Lower leg skin (tissue), 4 donors: ENCODE results near the gene NGLY1. TPM values are rescaled to one million over a fixed set of nuclear protein-coding genes. Genes with fewer than 3 reads are reported as not detected.

Experiments used
- DNase-seq, 2 donors: peaks; one replicate each; pipeline ENCODE4 v3.0.0-alpha.2; 2019; ENCODE audit warnings: low spot score in 2 of 2
- H3K4me3 ChIP-seq: fragments of 200-600 bp; sonication (generic); 2 replicates; pipeline ENCODE4 v1.5.1; 2017; ENCODE audit warnings: mild to moderate bottlenecking, low read depth; ENCODE audit not compliant: poor library complexity, severe bottlenecking
- CTCF ChIP-seq, 3 donors: fragments of 450-650 bp; IDR thresholded peaks; one replicate each; pipeline ENCODE4 v1.5.1; 2016; ENCODE audit warnings: antibody characterized with exemption in 3 of 3, mild to moderate bottlenecking in 3 of 3, moderate library complexity in 2 of 3
- POLR2A ChIP-seq, 2 donors: fragments of 450-650 bp; IDR thresholded peaks; one replicate each; pipeline ENCODE4 v1.6.1; 2016 to 2017; ENCODE audit warnings: antibody characterized with exemption in 2 of 2, mild to moderate bottlenecking in 1 of 2, moderate library complexity in 1 of 2
- WGBS, 2 donors: methylation state at CpG; one replicate each; pipeline ENCODE4 v1.1.5; 2018; 5-methylcytosine and 5-hydroxymethylcytosine counted together
- intact Hi-C: fragments of 100-400 bp; cut with DNase I; formaldehyde crosslinking; loops from one replicate; pipeline ENCODE4 v1.15.0; 2023; ENCODE audit warnings: low total_unique reads
- total RNA-seq, 4 donors: library from RNA; depleted of rRNA; stranded (reverse); fragments of >200 nt; gene quantifications; one replicate each; pipeline ENCODE4 v1.1.0, GENCODE V29; 2016

The NGLY1 gene
- total RNA-seq, 4 donors from 2014 or later = 10.2 to 21.1 (median 17.0) TPM

- H3K4me3 ChIP-seq = no peak overlapping the region
- TF ChIP-seq CTCF (IDR thresholded peaks at IDR 0.05) = no peak
- TF ChIP-seq POLR2A (IDR thresholded peaks at IDR 0.05) = no peak
- no peak for DNase-seq
- intact Hi-C loops = no loop called here
Measured at GRCh38 chr3:25728101-25728500, 55.1 kb downstream of the NGLY1 start.

GRCh38 chr3:25727316-25727715 lies 55.9 kb downstream of the NGLY1 start:
- intact Hi-C loops = no loop called here
- no peak overlapping the region for H3K4me3 ChIP-seq
- TF ChIP-seq POLR2A (IDR thresholded peaks at IDR 0.05) = no peak
- TF ChIP-seq CTCF (IDR thresholded peaks at IDR 0.05) = no peak
- 92 to 95% methylated on average over 6 of the region's 6 CpGs for WGBS, 2 donors
- no peak for DNase-seq

GRCh38 chr3:25725810-25726209 lies 57.4 kb downstream of the NGLY1 start:
- WGBS, 2 donors = 82 to 86% methylated on average over 3 of the region's 3 CpGs
- no peak overlapping the region for H3K4me3 ChIP-seq
- intact Hi-C loops = no loop called here
- no peak for DNase-seq
- TF ChIP-seq POLR2A (IDR thresholded peaks at IDR 0.05) (no peak), CTCF (IDR thresholded peaks at IDR 0.05) (no peak)

GRCh38 chr3:25724948-25725645 lies 58.1 kb downstream of the NGLY1 start:
- WGBS, 2 donors = 76 to 79% methylated on average over 2 of the region's 2 CpGs
- H3K4me3 ChIP-seq = no peak overlapping the region
- TF ChIP-seq POLR2A (IDR thresholded peaks at IDR 0.05) (no peak), CTCF (IDR thresholded peaks at IDR 0.05) (no peak)
- intact Hi-C loops = no loop called here
- DNase-seq = no peak

- intact Hi-C loops = no loop called here
- 95 to 98% methylated on average over 2 of the region's 2 CpGs for WGBS, 2 donors
- TF ChIP-seq CTCF (IDR thresholded peaks at IDR 0.05) = no peak
- no peak overlapping the region for H3K4me3 ChIP-seq
- DNase-seq = no peak
Measured at GRCh38 chr3:25723802-25724201, 59.4 kb downstream of the NGLY1 start.

- no peak overlapping the region for H3K4me3 ChIP-seq
- TF ChIP-seq POLR2A (IDR thresholded peaks at IDR 0.05) = no peak
- intact Hi-C loops = no loop called here
- 92 to 95% methylated on average over 1 of the region's 1 CpG for WGBS, 2 donors
- DNase-seq = no peak
Measured at GRCh38 chr3:25719321-25719720, 63.9 kb downstream of the NGLY1 start.
